HFFc6 (cell line): ENCODE measurements around the gene PLXNB2. TPM values are rescaled to one million over a fixed set of nuclear protein-coding genes. Genes with fewer than 3 reads are reported as not detected.

Experiments used
- DNase-seq: peaks from one replicate; pipeline ENCODE4 v3.0.0-alpha.2; 2018
- H3K27ac Mint-ChIP-seq: 2 replicates; pipeline ENCODE4 v1.8.0; 2020; ENCODE audit warnings: mild to moderate bottlenecking, mixed read lengths
- H3K27me3 Mint-ChIP-seq: 2 replicates; pipeline ENCODE4 v1.8.0; 2021; ENCODE audit warnings: mild to moderate bottlenecking, moderate library complexity, mixed read lengths; ENCODE audit not compliant: insufficient read depth
- H3K36me3 Mint-ChIP-seq: 2 replicates; pipeline ENCODE4 v1.8.0; 2021; ENCODE audit warnings: low read depth, mixed read lengths
- H3K4me1 Mint-ChIP-seq: 2 replicates; pipeline ENCODE4 v1.8.0; 2020; ENCODE audit warnings: low read depth, mixed read lengths
- H3K4me3 Mint-ChIP-seq: 2 replicates; pipeline ENCODE4 v1.8.0; 2020; ENCODE audit warnings: mild to moderate bottlenecking, moderate library complexity, mixed read lengths
- H3K9me3 Mint-ChIP-seq: 2 replicates; pipeline ENCODE4 v1.8.0; 2020; ENCODE audit warnings: mild to moderate bottlenecking, mixed read lengths
- total RNA-seq, 6 experiments: library from RNA; stranded (reverse); fragmentation: NEBNext Ultra II Directional; extraction: Animal tissue kit (Norgen Biotek cat#: 25700); gene quantifications; 2 replicates in 1 of 6; 3 replicates in 5 of 6; pipeline ENCODE4 v1.2.3, GENCODE V29; 2021
- TF ChIP-seq, protein P1 (sequence below): fragments of 200-600 bp; sonication (generic); IDR thresholded peaks from 2 replicates; pipeline ENCODE4 v1.5.0; 2021; ENCODE audit warnings: antibody characterized with exemption, mild to moderate bottlenecking

PLXNB2 gene
- total RNA-seq, 6 experiments from 2014 or later = 280 to 370 (median 291) TPM

DNA sequence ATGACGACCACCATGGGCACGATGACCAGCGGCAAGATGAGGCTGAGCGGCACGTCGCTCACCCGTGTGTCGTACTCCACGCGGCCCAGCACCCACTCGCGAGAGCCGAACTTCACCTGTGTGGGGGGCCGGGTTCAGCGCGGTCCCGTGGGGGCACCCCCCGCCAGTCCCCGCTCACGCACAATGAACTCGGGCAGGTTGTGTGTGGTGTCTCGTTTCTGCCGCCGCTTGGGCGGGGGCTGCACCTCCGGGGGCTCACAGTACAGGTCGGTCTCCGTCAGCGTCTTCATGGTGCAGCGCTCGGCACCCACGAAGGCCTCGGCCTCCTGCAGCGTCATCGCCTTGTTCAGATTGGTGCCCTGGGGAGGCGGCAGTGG, 26.1 kb downstream of the PLXNB2 start:
- DNase-seq = no peak
- Mint-ChIP-seq H3K9me3 (no peaks in the 10 kb centered on the region), H3K4me3 (no peak overlapping the region), H3K27me3 (peaks cover 16% of the 10 kb centered on the region), H3K4me1 (peaks cover 5% of the 10 kb centered on the region; the same call in 1 of the 2 replicates), H3K27ac (no peak overlapping the region), H3K36me3 (peaks cover 15% of the 10 kb centered on the region; the same call in 1 of the 2 replicates)
- TF ChIP-seq, protein P1, sequence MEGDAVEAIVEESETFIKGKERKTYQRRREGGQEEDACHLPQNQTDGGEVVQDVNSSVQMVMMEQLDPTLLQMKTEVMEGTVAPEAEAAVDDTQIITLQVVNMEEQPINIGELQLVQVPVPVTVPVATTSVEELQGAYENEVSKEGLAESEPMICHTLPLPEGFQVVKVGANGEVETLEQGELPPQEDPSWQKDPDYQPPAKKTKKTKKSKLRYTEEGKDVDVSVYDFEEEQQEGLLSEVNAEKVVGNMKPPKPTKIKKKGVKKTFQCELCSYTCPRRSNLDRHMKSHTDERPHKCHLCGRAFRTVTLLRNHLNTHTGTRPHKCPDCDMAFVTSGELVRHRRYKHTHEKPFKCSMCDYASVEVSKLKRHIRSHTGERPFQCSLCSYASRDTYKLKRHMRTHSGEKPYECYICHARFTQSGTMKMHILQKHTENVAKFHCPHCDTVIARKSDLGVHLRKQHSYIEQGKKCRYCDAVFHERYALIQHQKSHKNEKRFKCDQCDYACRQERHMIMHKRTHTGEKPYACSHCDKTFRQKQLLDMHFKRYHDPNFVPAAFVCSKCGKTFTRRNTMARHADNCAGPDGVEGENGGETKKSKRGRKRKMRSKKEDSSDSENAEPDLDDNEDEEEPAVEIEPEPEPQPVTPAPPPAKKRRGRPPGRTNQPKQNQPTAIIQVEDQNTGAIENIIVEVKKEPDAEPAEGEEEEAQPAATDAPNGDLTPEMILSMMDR = no peak

DNA sequence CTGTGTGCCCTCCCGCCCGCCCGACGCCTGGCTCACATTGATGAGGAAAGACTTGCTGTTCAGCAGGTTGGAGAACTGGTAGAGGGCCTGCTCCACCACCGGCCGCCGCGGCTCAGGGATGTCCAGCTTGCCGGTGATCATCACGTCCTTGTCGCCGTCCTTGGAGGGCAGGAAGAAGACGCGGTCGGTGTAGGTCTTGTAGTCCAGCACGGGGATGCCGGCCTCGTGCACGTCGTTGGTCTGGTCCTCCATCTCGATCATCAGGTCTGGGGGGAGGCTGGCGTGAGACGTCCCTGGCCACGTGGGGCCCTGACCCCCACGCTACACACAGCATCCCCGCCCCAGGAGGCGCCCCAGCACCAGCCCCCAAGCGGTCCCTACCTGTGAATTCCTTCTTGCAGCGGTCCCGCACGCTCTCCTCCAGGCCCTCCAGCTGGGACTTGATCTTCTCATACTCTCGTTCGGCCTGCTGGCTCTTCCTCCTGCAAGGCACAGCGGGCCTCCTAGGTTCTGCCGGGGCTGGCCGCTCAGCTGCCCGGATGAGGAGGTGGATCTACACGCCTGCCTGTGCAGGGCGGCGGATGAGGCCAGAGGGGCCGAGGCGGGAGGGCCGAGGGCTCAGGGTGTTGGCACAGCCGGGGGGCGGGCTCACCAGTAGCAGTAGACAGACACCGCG, 26.6 kb downstream of the PLXNB2 start:
- H3K4me1 Mint-ChIP-seq = peaks cover 5% of the 10 kb centered on the region; the same call in 1 of the 2 replicates
- TF ChIP-seq, protein P1 = no peak
- no peak overlapping the region for H3K4me3 Mint-ChIP-seq
- no peak overlapping the region; the same call in 1 of the 2 replicates for H3K27ac Mint-ChIP-seq
- H3K36me3 Mint-ChIP-seq = peaks cover 15% of the 10 kb centered on the region; the same call in 1 of the 2 replicates
- no peaks in the 10 kb centered on the region for H3K9me3 Mint-ChIP-seq
- no peak for DNase-seq
- peaks cover 15% of the 10 kb centered on the region for H3K27me3 Mint-ChIP-seq

- no peak for DNase-seq
- Mint-ChIP-seq H3K27me3 (peaks cover 12% of the 10 kb centered on the region), H3K4me1 (peaks cover 5% of the 10 kb centered on the region; the same call in 1 of the 2 replicates), H3K9me3 (no peaks in the 10 kb centered on the region), H3K27ac (no peak overlapping the region), H3K36me3 (peaks cover 15% of the 10 kb centered on the region; the same call in 1 of the 2 replicates), H3K4me3 (no peak overlapping the region)
- TF ChIP-seq, protein P1 = no peak
Measured at GRCh38 chr22:50280022-50280707, 27.3 kb downstream of the PLXNB2 start.

DNA sequence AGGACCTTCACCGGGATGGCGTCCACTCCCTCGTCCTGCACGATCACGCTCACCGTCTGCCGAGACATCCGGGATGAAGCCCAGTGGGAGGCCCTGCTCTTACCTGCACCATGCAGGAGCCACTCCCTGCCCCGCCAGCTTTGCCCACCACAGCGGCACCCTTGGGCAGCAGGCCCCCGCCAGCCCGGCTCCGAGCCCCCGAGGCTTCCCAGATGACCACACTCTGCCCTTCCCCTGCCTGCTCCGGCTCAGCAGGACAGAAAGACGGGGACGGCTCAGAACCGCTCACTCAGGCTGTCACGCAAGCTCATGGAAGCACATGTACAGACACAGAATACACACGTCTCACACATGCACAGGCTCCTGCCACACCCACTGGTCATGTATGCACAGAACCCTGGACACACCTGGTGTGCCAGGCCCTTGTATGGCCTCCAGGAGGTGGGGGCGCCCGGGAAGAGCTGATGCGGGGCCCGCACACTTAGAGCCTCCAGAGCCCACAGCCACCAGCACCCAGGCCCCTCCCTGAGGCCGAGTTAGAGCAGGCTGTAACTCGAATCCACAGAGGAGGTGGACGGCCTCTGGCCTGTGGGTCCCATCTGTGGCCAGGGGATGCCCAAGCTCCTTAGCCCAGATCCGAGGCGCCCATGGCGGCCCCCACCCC, 28.4 kb downstream of the PLXNB2 start:
- Mint-ChIP-seq H3K4me3 (no peak overlapping the region; the same call in 1 of the 2 replicates), H3K36me3 (peaks cover 13% of the 10 kb centered on the region), H3K9me3 (no peaks in the 10 kb centered on the region), H3K4me1 (peaks cover 7% of the 10 kb centered on the region; the same call in 1 of the 2 replicates), H3K27ac (no peak overlapping the region), H3K27me3 (peaks cover 8% of the 10 kb centered on the region)
- TF ChIP-seq, protein P1 = no peak
- no peak for DNase-seq

- Mint-ChIP-seq H3K27me3 (peaks cover 8% of the 10 kb centered on the region), H3K27ac (no peak overlapping the region), H3K4me3 (no peak overlapping the region), H3K36me3 (peaks cover 18% of the 10 kb centered on the region), H3K9me3 (no peaks in the 10 kb centered on the region), H3K4me1 (peaks cover 12% of the 10 kb centered on the region; the same call in 1 of the 2 replicates)
- TF ChIP-seq, protein P1 = no peak; the same call in none of the 2 replicates
- no peak for DNase-seq
Measured at GRCh38 chr22:50278461-50278860, 29.0 kb downstream of the PLXNB2 start.
